ENCODE results near the gene RRP9.
"Not testable (repeated sequence)": the region's sequence is repeated elsewhere in the genome, so short reads cannot be mapped to it uniquely, and the experiment has no call there.

RRP9 gene, protein sequence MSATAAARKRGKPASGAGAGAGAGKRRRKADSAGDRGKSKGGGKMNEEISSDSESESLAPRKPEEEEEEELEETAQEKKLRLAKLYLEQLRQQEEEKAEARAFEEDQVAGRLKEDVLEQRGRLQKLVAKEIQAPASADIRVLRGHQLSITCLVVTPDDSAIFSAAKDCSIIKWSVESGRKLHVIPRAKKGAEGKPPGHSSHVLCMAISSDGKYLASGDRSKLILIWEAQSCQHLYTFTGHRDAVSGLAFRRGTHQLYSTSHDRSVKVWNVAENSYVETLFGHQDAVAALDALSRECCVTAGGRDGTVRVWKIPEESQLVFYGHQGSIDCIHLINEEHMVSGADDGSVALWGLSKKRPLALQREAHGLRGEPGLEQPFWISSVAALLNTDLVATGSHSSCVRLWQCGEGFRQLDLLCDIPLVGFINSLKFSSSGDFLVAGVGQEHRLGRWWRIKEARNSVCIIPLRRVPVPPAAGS

DNA sequence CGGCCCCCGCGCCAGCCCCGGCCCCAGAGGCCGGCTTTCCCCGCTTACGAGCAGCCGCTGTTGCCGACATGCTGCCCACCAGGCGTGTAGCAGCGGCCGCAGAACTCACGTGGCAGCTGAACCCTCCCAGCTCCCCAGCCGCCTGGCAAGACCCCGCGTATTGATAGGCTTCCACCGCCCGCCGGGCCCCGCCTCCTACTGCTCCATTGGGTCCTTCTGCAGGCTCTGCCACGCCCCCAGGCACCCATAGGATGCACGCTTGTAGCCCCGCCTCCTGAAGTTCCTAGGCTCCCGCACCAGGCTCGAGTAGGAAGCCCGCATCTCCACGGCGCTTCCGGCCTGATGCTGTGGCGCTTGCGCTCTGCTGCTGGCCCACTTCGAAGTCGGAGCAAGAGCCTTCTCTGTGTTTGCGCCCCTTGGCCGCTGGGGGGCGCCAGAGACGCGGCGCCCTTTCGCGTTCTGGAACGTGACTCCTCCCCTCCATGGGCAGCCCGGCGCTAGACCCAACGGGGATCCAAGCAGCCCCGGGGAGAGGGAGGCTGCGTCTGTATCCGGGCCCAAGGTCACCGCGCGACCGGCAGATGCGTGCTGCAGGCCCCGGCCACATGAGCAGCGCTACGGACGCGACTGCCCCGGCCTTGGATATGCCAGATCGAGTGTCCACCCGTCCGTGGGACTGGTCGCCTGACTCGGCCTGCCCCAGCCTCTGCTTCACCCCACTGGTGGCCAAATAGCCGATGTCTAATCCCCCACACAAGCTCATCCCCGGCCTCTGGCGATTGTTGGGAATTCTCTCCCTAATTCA is at the start of gene RRP9, which contains the start of gene PARP3:
Gene RRP9 (minus strand): TSS at position 107 of the 805 bp plus-strand sequence. CDS start 37 bp downstream, at position 70.
Gene PARP3 (plus strand): TSS at position 566 of the 805 bp plus-strand sequence. CDS start 993 bp downstream, outside the sequence.
- DNase-seq, result peak; percentile 98

DNA sequence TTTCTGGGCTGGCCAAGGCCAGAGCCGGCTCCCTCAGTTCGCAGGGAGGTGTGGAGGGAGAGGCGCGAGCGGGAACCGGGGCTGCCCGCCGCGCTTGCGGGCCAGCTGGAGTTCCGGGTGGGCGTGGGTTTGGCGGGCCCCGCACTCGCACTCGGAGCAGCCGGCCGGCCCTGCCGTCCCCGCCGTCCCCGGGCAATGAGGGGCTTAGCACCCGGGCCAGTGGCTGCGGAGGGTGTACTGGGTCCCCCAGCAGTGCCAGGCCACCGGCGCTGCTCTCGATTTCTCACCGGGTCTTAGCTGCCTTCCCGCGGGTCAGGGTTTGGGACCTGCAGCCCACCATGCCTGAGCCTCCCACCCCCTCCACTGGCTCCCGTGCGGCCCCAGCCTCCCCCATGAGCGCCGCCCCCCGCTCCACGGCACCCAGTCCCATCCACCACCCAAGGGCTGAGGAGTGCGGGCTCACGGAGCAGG is 48.8 kb upstream of the RRP9 start:
- DNase-seq, result not testable (repeated sequence)

DNA sequence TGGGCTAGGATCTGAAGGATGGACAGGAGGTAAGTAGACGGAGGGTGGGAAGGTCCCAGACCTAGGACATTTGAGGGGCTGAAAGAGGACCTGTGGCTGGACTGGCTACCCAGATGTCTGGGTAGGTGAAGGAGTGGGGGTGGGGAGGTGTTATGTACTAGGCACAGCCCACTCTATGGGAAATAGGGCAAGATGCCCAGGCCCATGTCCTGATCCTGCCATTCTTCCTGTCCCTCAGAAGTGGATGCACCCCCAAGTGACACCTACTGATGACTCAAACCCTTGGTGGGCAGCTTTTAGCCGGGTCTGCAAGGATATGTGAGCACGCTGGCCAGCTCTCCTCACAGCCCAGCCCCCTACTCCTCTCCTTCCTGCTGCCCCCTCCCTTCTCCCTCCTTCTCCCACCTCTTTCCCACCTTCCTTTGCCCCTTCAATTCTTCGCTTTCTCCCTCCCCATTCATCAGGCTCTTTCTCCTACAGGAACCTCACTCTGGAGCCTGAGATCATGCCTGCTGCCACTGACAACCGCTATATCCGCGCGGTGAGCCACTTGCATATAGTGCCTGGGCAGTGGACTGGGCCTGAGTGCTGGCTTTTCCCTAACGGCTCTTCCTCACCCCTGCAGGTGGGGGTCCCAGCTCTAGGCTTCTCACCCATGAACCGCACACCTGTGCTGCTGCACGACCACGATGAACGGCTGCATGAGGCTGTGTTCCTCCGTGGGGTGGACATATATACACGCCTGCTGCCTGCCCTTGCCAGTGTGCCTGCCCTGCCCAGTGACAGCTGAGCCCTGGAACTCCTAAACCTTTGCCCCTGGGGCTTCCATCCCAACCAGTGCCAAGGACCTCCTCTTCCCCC is 46.8 kb upstream of the RRP9 start:
- DNase-seq, result no peak

DNA sequence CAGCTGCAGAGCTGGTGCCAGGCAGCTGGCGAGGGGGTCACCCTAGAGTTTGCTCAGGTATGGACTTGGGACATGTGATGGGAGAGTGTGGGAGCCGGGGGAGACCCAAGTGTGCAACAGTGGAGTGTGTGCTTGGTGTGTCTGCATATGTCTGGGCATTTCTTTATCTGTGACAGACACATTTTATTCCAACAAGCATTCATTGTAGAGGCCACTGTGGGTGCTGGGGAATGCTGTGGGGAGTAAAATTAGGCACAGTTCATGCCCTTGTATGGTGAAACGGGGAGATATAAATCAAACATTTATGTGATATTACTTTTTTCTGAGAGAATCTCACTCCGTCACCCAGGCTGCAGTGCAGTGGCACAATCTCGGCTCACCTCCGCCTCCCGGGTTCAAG is 45.9 kb upstream of the RRP9 start:
- DNase-seq, result no peak

DNA sequence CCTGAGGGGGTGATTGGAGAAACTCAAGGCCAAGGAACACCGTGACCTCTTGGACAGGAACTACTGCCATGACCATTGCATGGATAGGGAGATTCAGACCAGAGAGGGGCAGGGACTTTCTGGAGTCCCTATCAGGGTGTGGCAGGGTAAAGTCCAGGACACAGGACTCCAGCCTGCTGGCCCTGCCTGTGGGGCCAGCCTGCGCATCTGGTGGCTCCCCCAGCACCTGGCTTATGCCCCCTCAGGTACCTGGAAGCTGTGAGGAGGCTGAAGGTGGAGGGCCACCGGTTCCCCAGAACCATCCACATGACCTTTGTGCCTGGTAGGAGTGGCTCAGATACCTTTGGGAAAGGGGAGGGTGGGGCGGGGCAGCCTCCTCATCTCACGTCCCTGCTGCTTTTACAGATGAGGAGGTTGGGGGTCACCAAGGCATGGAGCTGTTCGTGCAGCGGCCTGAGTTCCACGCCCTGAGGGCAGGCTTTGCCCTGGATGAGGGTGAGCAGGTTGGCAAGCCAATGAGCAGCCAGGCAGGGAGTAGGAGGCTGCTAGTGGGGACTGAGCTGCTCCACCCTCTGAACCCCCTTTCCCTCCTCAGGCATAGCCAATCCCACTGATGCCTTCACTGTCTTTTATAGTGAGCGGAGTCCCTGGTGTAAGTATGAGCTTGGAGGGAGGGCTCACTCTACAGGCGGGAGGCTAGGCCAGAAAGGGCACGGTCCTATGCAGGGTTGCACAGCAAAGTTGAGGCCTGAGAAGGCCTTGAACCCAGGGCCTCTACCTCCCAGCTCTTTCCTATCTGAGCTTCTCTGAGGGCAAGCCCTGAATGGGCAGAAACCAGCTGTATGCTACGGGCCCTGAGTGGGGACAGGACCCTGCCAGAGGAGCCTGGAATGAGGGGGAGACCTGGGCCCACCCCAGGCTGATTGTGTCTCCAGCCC is 44.6 kb upstream of the RRP9 start:
- no peak for DNase-seq

DNA sequence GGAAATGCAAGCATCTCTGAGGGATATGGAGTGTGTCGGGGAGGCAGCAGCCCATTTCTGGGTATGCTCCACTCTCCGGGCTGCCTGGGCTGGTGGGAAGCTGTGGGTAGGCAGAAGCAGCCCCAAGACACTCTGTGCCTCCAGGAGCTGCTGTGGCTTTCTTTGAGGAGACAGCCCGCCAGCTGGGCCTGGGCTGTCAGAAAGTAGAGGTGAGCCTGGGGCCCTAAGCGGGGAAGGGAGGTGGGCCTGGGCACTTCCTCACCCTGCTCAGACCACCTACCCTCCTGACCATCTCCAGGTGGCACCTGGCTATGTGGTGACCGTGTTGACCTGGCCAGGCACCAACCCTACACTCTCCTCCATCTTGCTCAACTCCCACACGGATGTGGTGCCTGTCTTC is 43.4 kb upstream of the RRP9 start:
- DNase-seq, result no peak

DNA sequence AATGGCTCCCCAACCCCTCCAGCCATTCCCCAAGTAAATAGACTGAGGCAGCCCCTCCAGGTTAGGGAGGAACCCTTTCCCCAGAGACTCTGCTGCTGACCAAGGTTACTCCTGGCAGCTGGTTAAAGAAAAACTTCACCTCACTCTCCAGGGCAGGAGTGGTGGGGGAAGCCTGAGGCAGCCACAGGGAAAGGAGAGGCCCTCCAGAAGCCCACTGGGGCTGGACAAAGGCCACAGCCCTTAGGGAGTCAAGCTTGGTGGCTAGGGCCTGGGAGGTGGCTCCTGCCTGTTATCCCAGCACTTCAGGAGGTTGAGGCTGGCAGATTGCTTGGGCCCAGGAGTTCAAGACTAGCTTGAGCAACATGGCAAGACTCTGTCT is 42.6 kb upstream of the RRP9 start:
- no peak for DNase-seq

DNA sequence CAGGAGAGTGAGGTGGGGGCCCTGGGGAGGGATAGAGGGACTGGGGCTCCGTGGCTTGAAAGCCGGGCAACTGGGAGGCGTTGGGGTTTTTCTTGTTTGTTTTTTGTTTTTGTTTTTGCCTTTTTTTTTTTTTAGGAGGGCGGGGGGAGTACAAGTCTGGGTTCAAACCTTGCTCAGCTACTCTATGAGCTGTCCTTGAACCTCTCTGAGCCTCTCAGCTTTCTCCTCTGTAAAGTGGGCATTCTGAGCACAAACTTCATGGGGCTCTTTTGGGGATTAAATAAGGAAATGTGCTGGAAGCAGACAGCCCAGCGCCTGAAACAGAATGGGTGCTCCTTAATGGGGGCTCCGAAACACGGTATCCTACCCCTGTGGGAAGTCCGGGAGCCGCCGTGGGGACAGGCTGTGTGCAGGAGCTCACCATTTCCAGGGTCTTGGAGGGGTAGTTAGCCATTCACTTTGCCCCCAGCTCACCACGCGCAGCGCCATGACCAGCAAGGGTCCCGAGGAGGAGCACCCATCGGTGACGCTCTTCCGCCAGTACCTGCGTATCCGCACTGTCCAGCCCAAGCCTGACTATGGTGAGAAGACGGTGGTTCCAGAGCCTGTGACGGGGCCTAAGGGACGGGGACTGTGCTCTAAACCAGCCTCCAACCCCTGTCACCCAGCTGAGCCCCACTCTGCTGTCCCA is 42.0 kb upstream of the RRP9 start:
- DNase-seq, result no peak

DNA sequence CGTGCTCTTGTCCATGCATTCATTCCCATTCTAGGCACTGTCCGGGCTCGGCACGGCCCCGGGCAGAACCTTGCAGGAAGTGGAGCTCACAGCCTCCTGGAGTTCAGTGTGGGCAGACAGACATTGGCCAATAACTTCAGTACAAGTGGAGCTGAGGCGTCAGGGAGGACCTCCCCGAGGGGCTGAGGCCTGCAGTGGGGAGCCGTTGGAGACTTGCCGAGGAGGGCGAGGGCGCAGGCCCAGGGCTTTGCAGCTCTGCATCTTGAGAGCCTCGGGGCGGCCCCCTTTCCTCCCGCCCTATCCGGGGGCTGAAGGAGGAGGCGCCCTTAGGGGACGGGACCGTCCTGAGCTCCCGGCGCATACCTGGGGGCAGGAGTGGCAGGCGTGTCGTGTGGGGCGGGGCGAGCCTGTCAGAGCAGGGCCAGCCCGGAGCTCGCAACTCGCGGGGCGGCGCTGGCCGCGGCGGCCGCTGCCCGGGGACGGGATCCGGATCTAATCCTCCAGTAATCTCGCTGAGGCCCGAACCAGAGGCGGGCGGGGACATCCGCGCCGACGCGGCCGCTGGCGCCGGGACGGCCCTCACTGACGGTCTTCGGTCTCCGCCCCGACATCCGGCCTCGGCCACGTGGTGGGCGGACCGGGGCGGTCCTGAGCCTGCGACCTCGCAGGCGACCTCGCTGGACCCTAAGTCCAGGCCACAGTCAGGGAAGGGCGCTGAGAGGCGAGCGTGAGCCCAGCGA is 41.3 kb upstream of the RRP9 start, which contains the start of gene ACY1:
Gene ACY1 (plus strand): TSS at position 698 of the 740 bp plus-strand sequence. CDS start 530 bp downstream, outside the sequence.
- peak; percentile 69 for DNase-seq

DNA sequence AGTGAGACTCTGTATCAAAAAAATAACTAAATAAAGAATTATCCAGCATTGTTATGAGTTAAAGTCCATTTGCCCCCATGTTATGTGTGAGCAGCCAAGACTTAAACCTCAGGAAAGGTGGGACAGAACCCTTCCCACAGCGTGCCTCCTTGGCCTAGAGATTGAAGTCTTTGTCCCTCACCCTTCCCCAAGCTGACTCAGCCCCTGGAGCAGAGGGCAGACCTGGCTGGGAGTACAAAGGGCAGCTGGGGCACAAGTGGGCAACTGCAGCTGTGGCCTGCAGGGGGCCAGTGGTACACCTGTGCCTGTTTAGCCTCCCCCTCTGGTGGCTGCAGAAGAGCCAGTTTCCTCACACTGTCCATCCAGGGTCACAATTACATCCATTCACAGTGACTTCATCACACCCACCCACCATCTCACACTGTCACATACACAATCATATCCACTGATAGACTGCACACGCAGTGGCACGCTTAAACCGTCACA is 40.7 kb upstream of the RRP9 start:
- peak; percentile 45 for DNase-seq

DNA sequence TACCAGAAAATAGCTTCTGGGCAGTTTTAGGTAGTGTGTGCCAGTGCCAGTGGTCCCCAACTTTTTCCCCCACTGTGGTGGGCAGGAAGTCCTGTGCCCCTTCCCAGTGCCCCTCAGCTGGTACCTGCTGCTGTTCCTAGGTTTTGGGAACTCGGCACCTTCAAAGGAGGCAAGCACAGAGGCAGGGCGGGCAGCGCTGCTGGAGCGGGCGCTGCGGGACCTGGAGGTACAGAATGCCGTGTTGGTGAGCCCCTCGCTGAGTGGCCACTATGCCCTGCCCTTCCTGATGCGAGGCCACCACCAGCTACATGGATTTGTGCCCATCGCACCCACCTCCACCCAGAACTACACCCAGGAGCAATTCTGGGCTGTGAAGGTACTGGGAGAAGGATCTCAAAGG is 38.5 kb upstream of the RRP9 start:
- no peak for DNase-seq

DNA sequence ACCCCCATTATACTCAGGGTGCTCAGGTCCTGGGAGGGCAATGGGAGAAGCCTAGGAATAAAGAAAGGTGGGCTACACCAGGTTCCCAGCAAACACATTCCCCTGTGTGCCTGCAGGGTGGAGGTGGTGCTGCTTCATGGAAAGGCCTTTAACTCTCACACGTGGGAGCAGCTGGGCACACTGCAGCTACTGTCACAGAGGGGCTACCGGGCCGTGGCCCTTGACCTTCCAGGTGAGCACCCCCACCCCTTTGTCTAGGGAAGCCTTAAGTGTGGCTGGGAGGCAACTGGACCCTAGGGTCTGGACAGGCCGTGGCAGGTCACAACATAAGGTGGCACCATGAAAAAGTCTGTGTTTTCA is 36.4 kb upstream of the RRP9 start:
- no peak for DNase-seq

DNA sequence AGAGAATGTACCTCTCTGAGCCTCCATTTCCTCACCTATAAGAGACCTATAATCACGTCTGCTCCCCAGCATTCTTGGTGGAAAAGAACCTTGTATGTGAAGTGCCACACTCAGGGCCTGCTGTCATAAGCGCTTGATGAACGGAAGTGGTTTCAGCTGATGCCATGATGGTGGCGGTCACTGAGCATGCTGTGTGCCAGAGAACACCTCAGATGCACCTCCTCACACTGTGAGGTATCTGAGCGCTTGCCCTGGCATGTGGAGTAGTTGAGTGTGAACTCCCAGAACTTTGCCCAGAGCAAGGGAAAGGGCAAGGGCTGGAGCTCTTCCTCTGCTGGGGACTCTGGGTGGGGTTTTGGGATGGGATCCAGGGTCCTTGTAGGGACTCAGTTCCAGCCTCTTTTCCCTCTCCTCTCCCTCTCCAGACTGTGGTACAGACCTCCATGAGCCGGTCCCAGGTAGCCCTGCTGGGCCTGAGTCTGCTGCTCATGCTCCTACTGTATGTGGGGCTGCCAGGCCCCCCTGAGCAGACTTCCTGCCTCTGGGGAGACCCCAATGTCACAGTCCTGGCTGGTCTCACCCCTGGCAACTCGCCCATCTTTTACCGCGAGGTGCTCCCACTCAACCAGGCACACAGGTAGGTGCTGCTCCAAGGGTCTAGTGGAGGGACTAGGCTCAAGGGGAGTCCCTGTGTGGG is 35.9 kb upstream of the RRP9 start:
- no peak for DNase-seq

DNA sequence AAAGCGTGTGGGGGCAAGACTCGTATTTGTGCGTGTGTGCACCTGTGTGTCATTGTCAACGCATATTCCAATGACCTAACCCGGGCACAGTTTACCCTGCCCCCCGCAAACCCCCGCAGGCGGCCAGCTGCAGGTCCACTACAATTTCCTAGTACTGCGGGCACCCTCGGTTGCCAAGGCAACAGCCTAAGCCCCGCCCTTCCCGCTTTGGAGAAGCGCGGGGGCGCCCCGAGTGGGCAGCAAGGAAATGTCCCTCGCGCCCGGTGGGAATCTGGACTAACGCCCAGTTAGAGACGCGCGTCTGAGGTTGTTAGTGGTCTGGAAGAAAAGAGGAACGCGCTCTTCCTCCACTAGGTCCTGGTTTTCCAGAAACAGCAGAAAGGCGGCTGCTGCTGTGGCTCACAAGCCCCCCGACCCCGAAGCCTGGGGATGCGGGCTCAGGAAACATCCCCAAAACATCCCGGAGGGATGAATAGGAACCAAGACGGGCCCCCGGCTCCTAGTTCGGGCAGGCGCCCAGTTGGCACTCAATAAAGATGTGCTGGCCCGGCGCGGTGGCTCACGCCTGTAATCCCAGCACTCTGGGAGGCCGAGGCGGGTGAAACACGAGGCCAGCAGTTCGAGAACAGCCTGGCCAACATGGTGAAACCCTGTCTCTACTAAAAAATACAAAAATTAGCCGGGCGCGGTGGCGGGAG is 34.3 kb upstream of the RRP9 start:
- DNase-seq, result no peak

DNA sequence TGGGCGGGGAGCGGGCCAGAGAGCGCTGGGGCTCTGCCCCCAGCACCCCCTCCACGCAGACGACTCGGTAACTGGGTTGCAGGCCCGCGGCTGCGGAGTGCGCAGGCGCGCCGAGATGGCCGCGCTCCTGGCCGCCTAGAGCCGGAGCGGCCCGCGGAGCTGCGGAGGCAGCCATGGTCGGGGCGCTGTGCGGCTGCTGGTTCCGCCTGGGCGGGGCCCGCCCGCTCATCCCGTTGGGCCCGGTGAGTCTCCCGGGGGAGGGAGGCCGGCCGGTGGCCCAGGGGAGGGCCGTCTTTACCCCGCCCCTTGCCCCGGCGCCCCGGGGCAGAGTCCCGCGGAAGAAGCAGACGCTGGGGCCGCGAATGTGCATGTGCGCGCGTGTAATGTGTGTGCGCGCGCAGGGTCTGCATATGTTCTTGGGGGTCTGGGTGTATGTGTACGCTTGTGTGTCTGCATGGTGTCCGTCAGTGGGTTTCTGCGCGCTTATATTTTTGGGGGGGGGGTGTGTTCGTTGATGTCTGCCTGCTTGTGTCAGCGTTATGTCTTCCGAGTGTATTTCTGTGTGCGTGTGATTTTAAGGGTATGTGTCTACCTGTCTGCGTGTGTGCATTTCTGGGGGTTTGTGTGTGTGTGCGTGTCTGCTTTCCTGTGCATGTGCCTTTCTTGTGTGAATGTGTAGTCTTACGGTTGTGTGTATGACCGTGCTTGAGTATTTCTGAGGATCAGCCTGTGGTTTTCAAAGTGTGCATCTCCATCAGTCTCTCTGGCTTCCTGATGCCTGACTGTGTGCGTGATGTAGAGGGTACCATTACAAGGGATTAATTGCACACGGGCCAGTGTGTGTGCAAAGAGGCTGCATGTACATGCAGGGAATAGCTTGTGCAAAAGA is 33.5 kb upstream of the RRP9 start, which contains the start of gene ABHD14A:
Gene ABHD14A (plus strand): TSS at position 102 of the 889 bp plus-strand sequence. CDS start 72 bp downstream, at position 174.
- DNase-seq, result peak; percentile 65

DNA sequence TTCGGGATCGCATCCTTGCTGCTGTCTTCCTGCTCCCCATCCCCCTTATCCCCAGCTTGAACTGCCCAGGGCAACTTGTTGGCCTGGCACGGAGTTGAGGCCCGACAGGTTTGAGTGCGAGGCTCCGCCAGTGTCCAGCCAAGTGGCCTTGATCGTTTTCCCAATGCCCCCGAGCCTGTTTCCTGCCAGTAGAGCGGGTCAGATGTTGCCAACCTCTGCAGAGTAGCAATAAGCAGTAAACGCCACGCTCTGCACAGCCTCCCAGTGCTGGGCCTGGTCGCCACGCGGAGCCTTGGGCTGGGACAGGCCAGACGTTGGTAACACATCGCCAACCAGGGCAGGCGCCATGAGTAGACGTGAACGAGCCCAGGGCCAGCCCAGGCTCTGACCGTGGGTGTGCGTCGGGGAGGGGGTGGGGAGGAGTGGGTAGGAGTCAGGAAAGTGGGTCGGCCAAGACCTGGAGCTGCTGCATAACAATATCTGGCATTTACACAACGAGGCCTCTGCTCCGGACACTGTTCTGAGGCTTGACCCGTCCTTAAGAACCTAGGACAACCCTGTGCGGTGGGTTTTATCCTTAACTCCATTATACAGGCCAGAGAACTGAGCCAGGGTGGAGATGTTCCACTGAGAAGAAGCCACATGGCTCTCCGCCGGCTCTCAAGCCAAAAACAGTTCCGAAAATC is 32.7 kb upstream of the RRP9 start:
- DNase-seq, result no peak

DNA sequence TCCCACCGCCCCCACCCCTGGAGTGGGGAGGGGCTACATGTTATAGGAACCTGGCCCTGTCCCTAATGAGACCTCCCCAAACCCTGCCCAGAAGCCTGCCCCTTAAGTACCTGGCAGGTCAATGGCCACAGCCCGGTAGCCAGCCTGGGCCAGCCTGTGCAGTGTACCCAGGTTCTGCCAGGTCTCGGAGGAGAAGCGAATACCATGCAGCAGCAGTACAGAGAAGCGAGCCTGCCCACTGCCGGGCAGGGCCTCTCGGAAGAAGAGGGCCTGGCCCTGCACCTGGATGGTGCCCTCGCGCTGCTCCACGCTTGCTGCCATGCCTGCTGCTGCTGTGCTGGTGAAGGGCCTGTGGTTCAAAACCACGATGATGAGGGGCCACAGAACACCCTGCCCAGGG is 29.6 kb upstream of the RRP9 start:
- no peak for DNase-seq
